ENCODE results near the gene RPP25. TPM values are rescaled to one million over a fixed set of nuclear protein-coding genes. Genes with fewer than 3 reads are reported as not detected.

Gene RPP25, protein sequence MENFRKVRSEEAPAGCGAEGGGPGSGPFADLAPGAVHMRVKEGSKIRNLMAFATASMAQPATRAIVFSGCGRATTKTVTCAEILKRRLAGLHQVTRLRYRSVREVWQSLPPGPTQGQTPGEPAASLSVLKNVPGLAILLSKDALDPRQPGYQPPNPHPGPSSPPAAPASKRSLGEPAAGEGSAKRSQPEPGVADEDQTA
- total RNA-seq (2014; rRNA removed; shearing (Covaris generic)), result 0.20 and 0.58 TPM in 2 replicates
- polyA plus RNA-seq (2015; cell fraction: cytosol; rRNA removed), result 0.31 and 0.33 TPM in 2 replicates
- 0.07 and 0.08 TPM in 2 replicates for polyA plus RNA-seq (2015; cell fraction: nucleus; rRNA removed)

GRCh38 chr15:74956648-74957475, at the start of gene RPP25:
Gene RPP25, minus strand, starts transcription at chr15:74956772. Its CDS starts 189 bp downstream, at chr15:74956583.
- DNase-seq (ENCODE audit: low read depth), result peak; percentile 27

- DNase-seq (ENCODE audit: low read depth), result no peak
Measured at GRCh38 chr15:75002398-75002797, 45.8 kb upstream of the RPP25 start.

DNA sequence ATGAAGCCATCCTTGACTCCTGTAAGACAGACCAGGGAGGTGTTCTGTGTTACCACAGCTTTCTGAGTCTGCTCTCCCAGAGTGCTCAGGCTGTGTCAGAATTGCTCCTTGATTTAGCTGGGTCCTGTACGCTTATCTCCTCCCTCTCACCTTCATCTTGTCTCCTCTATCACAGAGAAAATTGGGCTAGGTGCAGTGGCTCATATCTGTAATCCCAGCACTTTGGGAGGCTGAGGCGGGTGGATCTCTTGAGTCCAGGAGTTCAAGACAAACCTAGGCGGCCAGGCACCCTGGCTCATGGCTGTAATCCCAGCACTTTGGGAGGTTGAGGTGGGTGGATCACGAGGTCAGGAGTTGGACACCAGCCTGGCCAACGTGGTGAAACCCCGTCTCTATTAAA, 44.7 kb upstream of the RPP25 start:
- no peak for DNase-seq (ENCODE audit: low read depth)

- no peak for DNase-seq (ENCODE audit: low read depth)
Measured at GRCh38 chr15:74997543-74997942, 41.0 kb upstream of the RPP25 start.

GRCh38 chr15:74997141-74997540, 40.6 kb upstream of the RPP25 start:
- DNase-seq (ENCODE audit: low read depth), result no peak

DNA sequence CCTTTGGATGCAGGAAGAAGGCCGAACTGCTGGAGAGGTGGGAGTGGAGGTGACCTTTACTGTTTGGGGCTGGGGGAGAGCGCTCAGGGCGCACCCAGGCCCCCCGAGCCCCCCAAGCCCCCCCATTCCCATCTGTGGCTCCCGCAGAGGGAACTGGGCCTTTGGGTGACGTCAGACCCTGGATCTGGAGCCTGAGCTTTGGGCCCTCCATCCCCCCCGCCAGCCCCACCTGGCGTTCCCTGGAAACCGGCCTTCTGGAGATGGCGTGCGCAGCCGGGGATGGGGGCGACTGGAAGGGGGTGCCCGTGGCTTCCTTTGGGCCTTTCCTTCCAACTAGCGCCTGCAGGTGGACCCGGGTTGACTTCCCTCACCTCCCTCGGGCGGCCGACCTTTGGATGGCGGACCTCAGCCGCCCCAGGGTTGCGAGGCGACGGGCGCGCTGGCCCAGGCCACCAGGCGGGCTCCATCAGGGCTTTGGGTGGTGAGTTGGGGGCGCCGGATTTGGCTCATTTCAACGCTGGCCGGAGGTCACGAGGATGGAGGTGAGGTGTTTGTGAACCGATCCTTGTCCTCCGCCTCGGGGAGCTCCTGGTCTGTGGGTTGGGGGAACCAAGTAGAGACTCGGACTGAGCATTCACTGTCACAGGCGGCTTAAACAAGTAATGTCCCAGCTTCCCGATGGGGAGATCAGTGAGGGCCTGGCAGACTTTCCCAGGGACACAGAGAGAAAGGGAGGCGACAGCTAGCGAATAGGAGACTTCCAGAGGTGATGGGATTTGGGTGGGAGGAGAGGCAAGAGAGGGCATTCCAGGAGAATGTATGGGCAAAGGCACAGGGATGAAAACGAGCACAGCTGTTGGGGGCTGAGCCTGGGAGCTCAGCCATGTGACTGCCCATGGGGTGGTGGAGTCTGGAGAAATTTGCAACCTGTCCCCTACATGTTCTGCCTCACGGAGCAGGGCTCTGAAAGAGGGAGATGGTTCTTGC, 39.5 kb upstream of the RPP25 start:
- no peak for DNase-seq (ENCODE audit: low read depth)

- DNase-seq (ENCODE audit: low read depth), result peak; percentile 81
Measured at GRCh38 chr15:74995182-74995778, 38.7 kb upstream of the RPP25 start, which contains the start of gene SCAMP5. Gene SCAMP5, plus strand, starts transcription at chr15:74995563. Its CDS starts 16,277 bp downstream, at chr15:75011840.

DNA sequence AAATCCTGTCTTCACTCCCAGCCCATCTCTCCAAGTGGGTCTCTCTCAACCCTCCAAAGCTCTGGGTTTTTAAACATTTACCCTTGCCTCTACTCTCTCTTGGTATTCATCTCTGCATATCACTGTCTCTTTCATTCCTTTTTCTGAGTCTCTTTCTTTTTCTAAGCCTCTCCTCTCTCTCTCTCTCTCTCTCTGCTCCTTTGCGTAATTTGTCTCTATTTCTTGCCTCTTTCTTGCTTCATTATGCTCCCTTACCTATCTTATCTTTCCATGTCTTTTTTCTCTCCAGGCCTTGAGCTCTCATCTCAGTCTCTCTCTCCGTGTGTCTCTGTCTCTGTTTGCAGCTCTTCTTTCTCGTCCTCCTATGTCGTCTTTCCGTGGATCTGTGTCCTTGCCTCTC, 38.1 kb upstream of the RPP25 start:
- DNase-seq (ENCODE audit: low read depth), result no peak

GRCh38 chr15:74994236-74994635, 37.7 kb upstream of the RPP25 start:
- no peak for DNase-seq (ENCODE audit: low read depth)

DNA sequence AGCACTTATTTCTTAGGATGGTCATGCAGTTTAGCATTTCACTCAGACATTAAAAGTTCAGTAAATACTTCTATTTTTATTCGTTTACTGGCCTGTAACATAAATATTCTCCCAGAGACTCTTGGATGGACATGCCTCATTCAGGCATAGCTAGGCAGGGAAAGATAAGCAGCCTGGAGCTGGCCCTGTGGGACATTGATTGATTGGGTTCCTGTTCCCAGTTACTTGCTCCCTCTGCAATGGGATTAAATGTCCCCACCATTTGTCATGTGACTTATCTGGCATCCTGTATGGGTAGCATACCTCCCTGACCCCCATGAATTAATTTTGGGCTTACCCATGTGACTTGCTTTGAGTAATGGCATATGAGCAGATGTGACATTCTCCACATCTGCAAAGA, 36.0 kb upstream of the RPP25 start:
- no peak for DNase-seq (ENCODE audit: low read depth)

- no peak for DNase-seq (ENCODE audit: low read depth)
Measured at GRCh38 chr15:74989527-74989926, 33.0 kb upstream of the RPP25 start.

- DNase-seq (ENCODE audit: low read depth), result peak; percentile 65
Measured at GRCh38 chr15:74988007-74988800, 31.6 kb upstream of the RPP25 start.

DNA sequence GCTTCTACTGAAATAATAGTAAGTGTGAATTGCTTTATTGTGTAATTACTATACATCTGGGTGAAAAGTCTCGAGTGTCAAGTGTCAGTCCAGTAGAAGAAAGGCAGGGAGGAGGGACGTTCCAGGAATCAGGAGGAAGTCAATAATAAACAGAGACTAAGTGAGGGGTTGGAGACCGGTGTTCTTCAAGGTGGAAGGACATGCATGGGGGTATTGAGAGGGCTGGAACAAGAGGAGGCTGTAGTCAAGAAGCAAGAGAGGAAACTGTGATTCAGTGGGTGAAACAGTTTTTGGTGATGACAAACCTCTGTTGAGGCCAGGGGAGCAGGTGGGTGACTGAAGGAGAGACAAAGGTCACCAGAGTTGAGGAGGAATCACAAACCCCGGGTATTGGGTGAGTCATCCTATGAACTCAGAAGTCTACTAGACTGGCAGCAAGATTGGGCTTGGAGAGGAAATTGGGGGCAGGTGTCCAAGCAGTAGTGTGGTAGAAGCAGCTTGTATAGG, 27.2 kb upstream of the RPP25 start:
- peak; percentile 91 for DNase-seq (ENCODE audit: low read depth)

GRCh38 chr15:74982183-74982582, 25.6 kb upstream of the RPP25 start:
- no peak for DNase-seq (ENCODE audit: low read depth)

- DNase-seq (ENCODE audit: low read depth), result peak; percentile 67
Measured at GRCh38 chr15:74978503-74978902, 21.9 kb upstream of the RPP25 start.

DNA sequence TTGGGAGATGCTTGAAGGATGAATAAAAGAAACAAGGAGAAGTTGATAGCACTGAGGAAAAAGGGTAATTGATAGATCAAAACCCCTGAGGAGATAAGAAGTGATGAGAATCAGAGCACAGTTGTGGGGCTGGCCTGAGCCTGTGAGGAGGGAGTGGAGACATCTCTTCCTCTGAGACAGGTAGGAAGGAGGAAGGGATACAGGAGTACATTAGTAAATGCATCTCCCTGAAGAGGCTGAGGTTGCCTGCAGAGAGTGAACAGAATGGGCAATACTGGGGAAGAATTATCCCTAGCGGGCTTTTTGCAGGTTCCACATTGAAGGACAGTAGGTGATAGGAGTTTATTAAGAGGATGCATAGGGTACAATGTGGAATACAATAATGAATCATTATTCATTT, 21.5 kb upstream of the RPP25 start:
- DNase-seq (ENCODE audit: low read depth), result no peak

- peak; percentile 34 for DNase-seq (ENCODE audit: low read depth)
Measured at GRCh38 chr15:74977599-74977998, 21.0 kb upstream of the RPP25 start.

- no peak for DNase-seq (ENCODE audit: low read depth)
Measured at GRCh38 chr15:74976159-74976558, 19.6 kb upstream of the RPP25 start.

DNA sequence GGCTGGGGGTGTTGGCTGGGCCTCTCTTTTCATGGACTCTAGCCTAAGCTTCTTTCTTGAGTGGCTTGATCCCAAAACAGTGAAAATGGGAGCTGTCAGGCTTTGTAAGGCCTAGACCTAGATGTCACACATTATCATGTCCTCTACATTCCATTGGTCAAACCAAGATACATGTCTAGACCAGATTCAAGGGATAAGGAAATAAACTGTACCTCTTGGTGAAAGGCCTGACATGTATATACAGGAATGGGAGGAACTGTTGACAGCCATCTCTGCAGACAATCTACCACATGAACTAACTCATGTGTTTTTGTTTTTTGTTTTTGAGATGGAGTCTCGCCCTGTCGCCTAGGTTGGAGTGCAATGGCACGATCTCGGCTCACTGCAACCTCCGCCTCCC, 11.1 kb upstream of the RPP25 start:
- DNase-seq (ENCODE audit: low read depth), result no peak

DNA sequence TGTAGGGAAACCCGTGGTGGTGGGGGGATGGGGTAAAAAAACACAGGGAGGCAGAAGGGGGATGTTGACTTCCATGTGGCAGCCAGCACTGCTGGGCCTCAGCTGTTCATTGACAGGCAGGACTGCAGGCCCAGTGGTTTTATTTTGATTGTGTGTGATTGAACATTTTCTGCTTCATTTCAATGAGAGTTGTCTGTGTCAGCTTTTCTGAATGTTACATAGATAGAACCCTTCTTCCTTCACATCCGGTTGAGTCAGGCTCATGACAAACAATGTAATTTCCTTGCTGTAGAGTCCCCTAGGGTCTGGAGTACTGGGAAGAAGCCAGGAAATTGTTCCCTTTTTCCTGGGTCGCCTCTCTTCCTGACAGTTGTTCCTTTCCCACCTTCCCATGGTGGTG, 8.2 kb upstream of the RPP25 start:
- peak; percentile 79 for DNase-seq (ENCODE audit: low read depth)

All from HT1080 (cell line).